ENCODE measurements around the gene MTERF4. TPM values are rescaled to one million over a fixed set of nuclear protein-coding genes. Genes with fewer than 3 reads are reported as not detected.

MTERF4 gene
- total and polyA plus RNA-seq, 10 of the 15 experiments (the other 5 are each of a cell fraction or from before 2014, with no cell fraction given) = 36.7 to 69.1 (median 45.5) TPM

DNA sequence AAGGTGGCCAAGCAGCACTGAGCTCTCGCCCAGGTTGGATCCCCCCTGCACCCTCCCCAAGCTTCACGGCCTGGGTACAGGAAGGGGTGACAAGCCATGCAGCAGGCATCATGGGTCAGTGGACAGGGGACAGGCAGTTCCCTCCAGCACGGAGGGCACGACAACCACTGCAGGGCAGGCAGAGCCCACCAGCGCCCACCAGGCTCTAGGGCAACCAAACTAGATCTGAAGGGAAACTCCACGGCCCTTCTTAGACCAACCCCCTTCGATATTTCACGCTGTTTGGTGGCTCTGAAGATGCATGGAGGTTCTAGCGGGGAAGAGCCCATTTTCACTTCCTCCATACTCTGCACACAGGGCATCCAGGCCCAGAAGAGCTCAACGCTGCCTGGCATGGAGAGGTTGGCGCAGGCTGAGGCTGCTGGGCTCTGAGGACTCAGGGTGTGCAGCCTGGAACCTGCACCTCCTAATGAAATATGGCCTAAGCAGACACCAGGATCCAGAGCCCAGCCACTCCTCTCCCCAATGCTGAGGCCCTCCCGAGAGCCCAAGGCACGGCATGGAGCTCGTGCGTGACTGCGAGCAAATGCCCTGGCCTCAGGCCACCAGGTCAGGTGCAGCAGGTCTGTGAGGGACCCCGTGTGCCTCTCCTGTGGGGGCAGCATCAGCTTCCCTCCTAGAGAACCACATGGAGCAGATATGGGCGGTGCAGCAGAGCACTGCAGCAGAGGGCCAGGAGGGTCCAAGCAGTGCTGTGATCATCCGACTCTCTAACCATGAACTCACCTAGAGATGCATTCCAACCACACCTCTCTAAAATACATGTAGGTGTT is 8.7 kb upstream of the MTERF4 start (continued):
- TF ChIP-seq, protein P1, sequence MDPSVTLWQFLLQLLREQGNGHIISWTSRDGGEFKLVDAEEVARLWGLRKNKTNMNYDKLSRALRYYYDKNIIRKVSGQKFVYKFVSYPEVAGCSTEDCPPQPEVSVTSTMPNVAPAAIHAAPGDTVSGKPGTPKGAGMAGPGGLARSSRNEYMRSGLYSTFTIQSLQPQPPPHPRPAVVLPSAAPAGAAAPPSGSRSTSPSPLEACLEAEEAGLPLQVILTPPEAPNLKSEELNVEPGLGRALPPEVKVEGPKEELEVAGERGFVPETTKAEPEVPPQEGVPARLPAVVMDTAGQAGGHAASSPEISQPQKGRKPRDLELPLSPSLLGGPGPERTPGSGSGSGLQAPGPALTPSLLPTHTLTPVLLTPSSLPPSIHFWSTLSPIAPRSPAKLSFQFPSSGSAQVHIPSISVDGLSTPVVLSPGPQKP (IDR thresholded peaks at IDR 0.05; ENCODE audit: low read depth, low read length) = no peak
- TF ChIP-seq SMARCA5 (IDR thresholded peaks at IDR 0.05) (peak; percentile 19; the same call in 1 of the 2 replicates), BHLHE40 (IDR thresholded peaks at IDR 0.05; ENCODE audit: borderline replicate concordance in 1 of 2, low read depth in 2 of 2, low read length in 1 of 2) (peak; percentile 26 to 80; a peak in 2 of 4 replicates), IKZF2 (IDR thresholded peaks at IDR 0.05) (peak in 1 of 2 experiments; percentile 15; a peak in 1 of 4 replicates), SRF (IDR thresholded peaks at IDR 0.05; ENCODE audit: low read depth in 2 of 2, low read length in 2 of 2) (no peak), YY1 (IDR thresholded peaks at IDR 0.05; ENCODE audit: low read depth, low read length) (peak; percentile 58; the same call in 1 of the 2 replicates), TARDBP (IDR thresholded peaks at IDR 0.05; ENCODE audit: borderline replicate concordance) (no peak), POU2F2 (IDR thresholded peaks at IDR 0.05; ENCODE audit: borderline replicate concordance, low read depth, low read length) (no peak), BMI1 (IDR thresholded peaks at IDR 0.05; ENCODE audit: borderline replicate concordance) (no peak), IKZF1 (conservative IDR thresholded peaks at IDR 0.05) (peak; percentile 31; the same call in 1 of the 2 replicates), HDAC6 (IDR thresholded peaks at IDR 0.05; ENCODE audit: unreplicated experiment) (no peak), FOXK2 (IDR thresholded peaks at IDR 0.05) (no peak), ETV6 (conservative IDR thresholded peaks at IDR 0.05 in 1 of 2, IDR thresholded peaks at IDR 0.05 in 1 of 2; ENCODE audit: borderline replicate concordance in 1 of 2, low read depth in 1 of 2) (no peak), CHD2 (IDR thresholded peaks at IDR 0.05; ENCODE audit: borderline replicate concordance, low read depth, low read length) (no peak), ZNF217 (IDR thresholded peaks at IDR 0.05) (no peak), MYC (IDR thresholded peaks at IDR 0.05; ENCODE audit: insufficient read depth, insufficient read length, insufficient replicate concordance, low read length, severe bottlenecking) (no peak), FOXM1 (IDR thresholded peaks at IDR 0.05; ENCODE audit: low read depth, low read length) (no peak)
- TF ChIP-seq, protein P2, sequence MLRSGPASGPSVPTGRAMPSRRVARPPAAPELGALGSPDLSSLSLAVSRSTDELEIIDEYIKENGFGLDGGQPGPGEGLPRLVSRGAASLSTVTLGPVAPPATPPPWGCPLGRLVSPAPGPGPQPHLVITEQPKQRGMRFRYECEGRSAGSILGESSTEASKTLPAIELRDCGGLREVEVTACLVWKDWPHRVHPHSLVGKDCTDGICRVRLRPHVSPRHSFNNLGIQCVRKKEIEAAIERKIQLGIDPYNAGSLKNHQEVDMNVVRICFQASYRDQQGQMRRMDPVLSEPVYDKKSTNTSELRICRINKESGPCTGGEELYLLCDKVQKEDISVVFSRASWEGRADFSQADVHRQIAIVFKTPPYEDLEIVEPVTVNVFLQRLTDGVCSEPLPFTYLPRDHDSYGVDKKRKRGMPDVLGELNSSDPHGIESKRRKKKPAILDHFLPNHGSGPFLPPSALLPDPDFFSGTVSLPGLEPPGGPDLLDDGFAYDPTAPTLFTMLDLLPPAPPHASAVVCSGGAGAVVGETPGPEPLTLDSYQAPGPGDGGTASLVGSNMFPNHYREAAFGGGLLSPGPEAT (IDR thresholded peaks at IDR 0.05; ENCODE audit: low read depth) = no peak
- TF ChIP-seq, protein P3, sequence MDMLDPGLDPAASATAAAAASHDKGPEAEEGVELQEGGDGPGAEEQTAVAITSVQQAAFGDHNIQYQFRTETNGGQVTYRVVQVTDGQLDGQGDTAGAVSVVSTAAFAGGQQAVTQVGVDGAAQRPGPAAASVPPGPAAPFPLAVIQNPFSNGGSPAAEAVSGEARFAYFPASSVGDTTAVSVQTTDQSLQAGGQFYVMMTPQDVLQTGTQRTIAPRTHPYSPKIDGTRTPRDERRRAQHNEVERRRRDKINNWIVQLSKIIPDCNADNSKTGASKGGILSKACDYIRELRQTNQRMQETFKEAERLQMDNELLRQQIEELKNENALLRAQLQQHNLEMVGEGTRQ (IDR thresholded peaks at IDR 0.05; ENCODE audit: borderline replicate concordance, low read depth, low read length) = no peak
- TF ChIP-seq, protein P4, sequence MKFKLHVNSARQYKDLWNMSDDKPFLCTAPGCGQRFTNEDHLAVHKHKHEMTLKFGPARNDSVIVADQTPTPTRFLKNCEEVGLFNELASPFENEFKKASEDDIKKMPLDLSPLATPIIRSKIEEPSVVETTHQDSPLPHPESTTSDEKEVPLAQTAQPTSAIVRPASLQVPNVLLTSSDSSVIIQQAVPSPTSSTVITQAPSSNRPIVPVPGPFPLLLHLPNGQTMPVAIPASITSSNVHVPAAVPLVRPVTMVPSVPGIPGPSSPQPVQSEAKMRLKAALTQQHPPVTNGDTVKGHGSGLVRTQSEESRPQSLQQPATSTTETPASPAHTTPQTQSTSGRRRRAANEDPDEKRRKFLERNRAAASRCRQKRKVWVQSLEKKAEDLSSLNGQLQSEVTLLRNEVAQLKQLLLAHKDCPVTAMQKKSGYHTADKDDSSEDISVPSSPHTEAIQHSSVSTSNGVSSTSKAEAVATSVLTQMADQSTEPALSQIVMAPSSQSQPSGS (IDR thresholded peaks at IDR 0.05; ENCODE audit: low read length) = no peak
